IPS-18a (cell line): ENCODE results near the gene ATP8B2.
"Not testable (repeated sequence)": the region's sequence is repeated elsewhere in the genome, so short reads cannot be mapped to it uniquely, and the experiment has no call there.

Experiments
- H3K27ac ChIP-seq: one replicate; pipeline ENCODE4 v1.5.1; 2013; ENCODE audit warnings: low read length
- H3K27me3 ChIP-seq: one replicate; pipeline ENCODE4 v1.6.1; 2013; ENCODE audit warnings: mild to moderate bottlenecking, low read length; ENCODE audit not compliant: control insufficient read depth, insufficient read depth
- H3K36me3 ChIP-seq: one replicate; pipeline ENCODE4 v1.6.1; 2013; ENCODE audit warnings: low read depth, low read length; ENCODE audit not compliant: control insufficient read depth
- H3K4me1 ChIP-seq: one replicate; pipeline ENCODE4 v1.6.1; 2013; ENCODE audit warnings: low read depth, low read length; ENCODE audit not compliant: control insufficient read depth
- H3K4me3 ChIP-seq: one replicate; pipeline ENCODE4 v1.5.1; 2013; ENCODE audit warnings: low read length
- H3K9ac ChIP-seq: one replicate; pipeline ENCODE4 v1.6.1; 2013; ENCODE audit warnings: mild to moderate bottlenecking, low read length, moderate library complexity
- H3K9me3 ChIP-seq: one replicate; pipeline ENCODE4 v1.6.1; 2013; ENCODE audit warnings: low read depth, low read length; ENCODE audit not compliant: control insufficient read depth

ATP8B2 gene

GRCh38 chr1:154324669-154325582 is at the start of gene ATP8B2:
Gene ATP8B2, plus strand, starts transcription at chr1:154325525. Its CDS starts 2,617 bp downstream, at chr1:154328142.
- Histone ChIP-seq H3K9ac (peak within 1 kb of the TSS; percentile 44), H3K27ac (no peak within 1 kb of the TSS), H3K36me3 (no peaks in the 10 kb centered on the region), H3K4me1 (peaks cover 25% of the 10 kb centered on the region), H3K27me3 (no peaks in the 10 kb centered on the region), H3K9me3 (no peaks in the 10 kb centered on the region), H3K4me3 (peak within 1 kb of the TSS; percentile 87)

DNA sequence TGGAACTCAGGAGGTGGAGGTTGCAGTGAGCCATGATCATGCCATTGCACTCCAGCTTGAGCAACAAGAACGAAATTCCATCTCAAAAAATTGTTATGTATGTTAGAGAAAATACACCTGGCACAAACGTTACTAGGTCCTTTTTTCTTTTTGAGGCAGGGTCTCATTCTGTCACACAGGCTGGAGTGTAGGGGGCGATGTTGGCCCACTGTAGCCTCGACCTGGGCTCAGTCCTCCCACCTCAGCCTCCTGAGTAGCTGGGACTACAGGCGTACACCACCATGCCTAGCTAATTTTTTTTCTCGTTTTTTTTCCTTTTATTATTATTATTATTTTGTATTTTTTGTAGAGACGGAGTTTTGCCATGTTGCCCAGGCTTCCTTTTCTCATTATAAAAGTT is 48.5 kb upstream of the ATP8B2 start:
- no peak overlapping the region for H3K27ac ChIP-seq
- H3K36me3 ChIP-seq, result peaks cover 10% of the 10 kb centered on the region
- no peaks in the 10 kb centered on the region for H3K27me3 ChIP-seq
- H3K4me3 ChIP-seq, result no peak overlapping the region
- no peaks in the 10 kb centered on the region for H3K9me3 ChIP-seq
- H3K9ac ChIP-seq, result no peak overlapping the region
- no peaks in the 10 kb centered on the region for H3K4me1 ChIP-seq

GRCh38 chr1:154287591-154287990 is 37.7 kb upstream of the ATP8B2 start:
- not testable (repeated sequence) for H3K27ac ChIP-seq, H3K9me3 ChIP-seq, H3K4me3 ChIP-seq, H3K4me1 ChIP-seq, H3K27me3 ChIP-seq, H3K36me3 ChIP-seq, H3K9ac ChIP-seq

- Histone ChIP-seq H3K4me3 (no peak overlapping the region), H3K9ac (no peak overlapping the region), H3K27me3 (no peaks in the 10 kb centered on the region), H3K9me3 (no peaks in the 10 kb centered on the region), H3K36me3 (no peaks in the 10 kb centered on the region), H3K4me1 (no peaks in the 10 kb centered on the region), H3K27ac (no peak overlapping the region)
Observed at GRCh38 chr1:154288661-154289060, 36.7 kb upstream of the ATP8B2 start.

- Histone ChIP-seq H3K27ac (no peak overlapping the region), H3K27me3 (no peaks in the 10 kb centered on the region), H3K9me3 (peaks cover 5% of the 10 kb centered on the region), H3K4me3 (no peak overlapping the region), H3K4me1 (no peaks in the 10 kb centered on the region), H3K9ac (no peak overlapping the region), H3K36me3 (no peaks in the 10 kb centered on the region)
Observed at GRCh38 chr1:154290921-154291320, 34.4 kb upstream of the ATP8B2 start.

- peaks cover 5% of the 10 kb centered on the region for H3K9me3 ChIP-seq
- no peaks in the 10 kb centered on the region for H3K4me1 ChIP-seq
- no peak overlapping the region for H3K27ac ChIP-seq
- H3K27me3 ChIP-seq, result no peaks in the 10 kb centered on the region
- no peak overlapping the region for H3K4me3 ChIP-seq
- no peaks in the 10 kb centered on the region for H3K36me3 ChIP-seq
- H3K9ac ChIP-seq, result no peak overlapping the region
Observed at GRCh38 chr1:154295408-154296235, 29.7 kb upstream of the ATP8B2 start.

GRCh38 chr1:154301582-154301981 is 23.7 kb upstream of the ATP8B2 start:
- no peaks in the 10 kb centered on the region for H3K4me1 ChIP-seq
- H3K36me3 ChIP-seq, result no peaks in the 10 kb centered on the region
- no peak overlapping the region for H3K4me3 ChIP-seq
- no peaks in the 10 kb centered on the region for H3K9me3 ChIP-seq
- no peak overlapping the region for H3K9ac ChIP-seq
- H3K27me3 ChIP-seq, result no peaks in the 10 kb centered on the region
- H3K27ac ChIP-seq, result no peak overlapping the region

GRCh38 chr1:154304664-154305337 is 20.5 kb upstream of the ATP8B2 start:
- Histone ChIP-seq H3K27me3 (no peaks in the 10 kb centered on the region), H3K9ac (no peak overlapping the region), H3K4me3 (no peak overlapping the region), H3K4me1 (no peaks in the 10 kb centered on the region), H3K9me3 (no peaks in the 10 kb centered on the region), H3K36me3 (no peaks in the 10 kb centered on the region), H3K27ac (no peak overlapping the region)

DNA sequence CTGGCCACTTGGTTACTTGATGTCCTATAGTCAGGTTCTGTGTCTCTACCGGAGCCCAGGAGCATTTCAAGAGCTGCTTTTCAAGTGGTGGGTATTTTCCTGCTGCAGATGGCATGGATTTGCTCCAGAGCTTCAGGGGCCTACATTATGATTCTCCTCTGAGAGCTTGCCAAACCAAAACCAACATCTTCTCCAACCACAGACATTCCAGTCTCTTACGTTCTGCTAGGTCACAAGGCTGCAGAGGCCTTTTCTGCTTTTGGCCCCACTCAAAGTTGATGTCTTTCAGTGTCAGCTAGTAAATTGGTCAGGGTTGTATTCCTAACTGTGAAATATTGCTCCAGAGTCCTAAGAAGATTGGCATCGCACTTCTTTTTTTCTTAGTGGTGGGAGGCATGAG is 19.2 kb upstream of the ATP8B2 start:
- Histone ChIP-seq H3K27me3 (no peaks in the 10 kb centered on the region), H3K9me3 (no peaks in the 10 kb centered on the region), H3K4me3 (no peak overlapping the region), H3K9ac (no peak overlapping the region), H3K36me3 (no peaks in the 10 kb centered on the region), H3K27ac (no peak overlapping the region), H3K4me1 (no peaks in the 10 kb centered on the region)

DNA sequence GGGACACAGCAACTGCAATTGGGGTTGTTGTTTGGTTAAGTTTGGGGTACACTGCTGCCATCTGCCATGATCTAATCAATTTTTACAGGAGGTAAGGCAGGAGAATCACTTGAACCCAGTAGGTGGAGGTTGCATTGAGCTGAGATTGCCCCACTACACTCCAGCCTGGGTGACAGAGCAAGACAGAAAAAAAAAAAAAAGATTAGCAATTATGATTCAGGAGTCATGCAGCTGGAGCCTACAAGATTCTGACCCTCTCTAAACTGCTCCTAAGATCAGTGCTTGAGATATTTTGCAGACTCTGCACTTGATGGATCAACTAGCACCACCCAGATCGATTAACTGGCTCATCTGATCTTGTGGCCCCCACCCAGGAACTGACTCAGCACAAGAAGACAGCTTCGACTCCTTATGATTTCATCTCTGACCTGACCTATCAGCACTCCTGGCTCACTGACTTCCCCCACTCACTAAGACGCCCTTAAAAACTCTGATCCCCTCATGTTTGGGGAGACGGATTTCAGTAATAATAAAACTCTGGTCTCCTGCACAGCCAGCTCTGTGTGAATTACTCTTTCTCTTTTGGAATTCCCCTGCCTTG is 17.6 kb upstream of the ATP8B2 start:
- H3K9ac ChIP-seq, H3K4me1 ChIP-seq, H3K27me3 ChIP-seq, H3K4me3 ChIP-seq, H3K36me3 ChIP-seq, H3K9me3 ChIP-seq, H3K27ac ChIP-seq: not testable (repeated sequence)

GRCh38 chr1:154309136-154309535 is 16.2 kb upstream of the ATP8B2 start:
- not testable (repeated sequence) for H3K4me3 ChIP-seq, H3K9me3 ChIP-seq, H3K9ac ChIP-seq, H3K36me3 ChIP-seq, H3K4me1 ChIP-seq, H3K27ac ChIP-seq, H3K27me3 ChIP-seq
